ENCODE results near the gene PPP1R9A. TPM values are rescaled to one million over a fixed set of nuclear protein-coding genes. Genes with fewer than 3 reads are reported as not detected.

Gene PPP1R9A
- total RNA-seq, 1 experiment from 2014 or later, result 15.6 TPM

GRCh38 chr7:94874036-94874785, 33.2 kb upstream of the PPP1R9A start:
- H3K4me3 ChIP-seq (ENCODE audit: low read depth, low read length, poor library complexity, severe bottlenecking), result no peak overlapping the region
- DNase-seq (ENCODE audit: low spot score), result peak; percentile 74
- no peaks in the 10 kb centered on the region for H3K27me3 ChIP-seq (replicated peaks; ENCODE audit: insufficient read depth, low read depth, low read length, poor library complexity)
- CTCF ChIA-PET, result no interaction called here
- intact Hi-C loops (cut with micrococcal nuclease; ENCODE audit: unreplicated experiment), result no loop called here
- H3K36me3 ChIP-seq (ENCODE audit: insufficient read depth, low read length, poor library complexity, severe bottlenecking), result no peaks in the 10 kb centered on the region
- no TSS peak for BruUV-seq (replicated peaks)
- POLR2A ChIA-PET (ENCODE audit: low non-redundant PET), result no interaction called here
- peaks cover 7% of the 10 kb centered on the region for H3K4me1 ChIP-seq (ENCODE audit: insufficient read depth, low read length, poor library complexity, severe bottlenecking)
- TF ChIP-seq EZH2 (IDR thresholded peaks at IDR 0.05; ENCODE audit: borderline replicate concordance, low read depth, low read length, poor library complexity, severe bottlenecking) (no peak), CTCF (conservative IDR thresholded peaks at IDR 0.05; ENCODE audit: low read depth, low read length) (no peak)
- H3K27ac ChIP-seq (ENCODE audit: low read depth, low read length, poor library complexity, severe bottlenecking), result no peak overlapping the region
- peaks cover 11% of the 10 kb centered on the region for H3K9me3 ChIP-seq (ENCODE audit: low read depth, low read length, poor library complexity, severe bottlenecking)

DNA sequence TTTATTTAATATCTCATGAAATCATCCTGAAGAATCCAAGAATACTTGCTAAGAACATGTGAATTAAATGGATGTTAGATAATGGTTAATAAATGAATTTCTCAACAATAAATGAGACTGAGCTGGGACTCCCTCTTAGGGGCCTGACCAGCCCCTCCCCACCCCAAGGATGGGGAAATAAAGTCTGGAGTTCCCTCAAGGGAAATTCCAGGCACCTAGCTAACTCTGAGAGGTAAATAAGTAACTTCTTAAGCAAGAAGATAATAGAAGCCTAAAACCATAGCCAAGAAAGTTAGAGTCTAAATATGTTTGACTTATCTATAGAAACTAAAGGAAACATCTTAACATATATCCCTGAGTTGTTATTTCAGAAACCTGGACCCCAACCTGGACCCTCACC, 32.2 kb upstream of the PPP1R9A start:
- Histone ChIP-seq H3K27ac (ENCODE audit: low read depth, low read length, poor library complexity, severe bottlenecking) (no peak overlapping the region), H3K36me3 (ENCODE audit: insufficient read depth, low read length, poor library complexity, severe bottlenecking) (no peaks in the 10 kb centered on the region), H3K4me3 (ENCODE audit: low read depth, low read length, poor library complexity, severe bottlenecking) (no peak overlapping the region), H3K4me1 (ENCODE audit: insufficient read depth, low read length, poor library complexity, severe bottlenecking) (peaks cover 7% of the 10 kb centered on the region), H3K9me3 (ENCODE audit: low read depth, low read length, poor library complexity, severe bottlenecking) (peaks cover 11% of the 10 kb centered on the region), H3K27me3 (replicated peaks; ENCODE audit: insufficient read depth, low read depth, low read length, poor library complexity) (no peaks in the 10 kb centered on the region)
- ChIA-PET CTCF (no interaction called here), POLR2A (ENCODE audit: low non-redundant PET) (no interaction called here)
- DNase-seq (ENCODE audit: low spot score), result no peak
- intact Hi-C loops (cut with micrococcal nuclease; ENCODE audit: unreplicated experiment), result no loop called here
- no TSS peak for BruUV-seq (replicated peaks)
- TF ChIP-seq EZH2 (IDR thresholded peaks at IDR 0.05; ENCODE audit: borderline replicate concordance, low read depth, low read length, poor library complexity, severe bottlenecking), result no peak
- no peak for TF ChIP-seq CTCF (conservative IDR thresholded peaks at IDR 0.05; ENCODE audit: low read depth, low read length)

- POLR2A ChIA-PET (ENCODE audit: low non-redundant PET), result no interaction called here
- H3K27me3 ChIP-seq (replicated peaks; ENCODE audit: insufficient read depth, low read depth, low read length, poor library complexity), result no peaks in the 10 kb centered on the region
- peaks cover 7% of the 10 kb centered on the region for H3K4me1 ChIP-seq (ENCODE audit: insufficient read depth, low read length, poor library complexity, severe bottlenecking)
- DNase-seq (ENCODE audit: low spot score), result no peak
- peaks cover 11% of the 10 kb centered on the region for H3K9me3 ChIP-seq (ENCODE audit: low read depth, low read length, poor library complexity, severe bottlenecking)
- H3K4me3 ChIP-seq (ENCODE audit: low read depth, low read length, poor library complexity, severe bottlenecking), result no peak overlapping the region
- TF ChIP-seq EZH2 (IDR thresholded peaks at IDR 0.05; ENCODE audit: borderline replicate concordance, low read depth, low read length, poor library complexity, severe bottlenecking), result no peak
- no peak for TF ChIP-seq CTCF (conservative IDR thresholded peaks at IDR 0.05; ENCODE audit: low read depth, low read length)
- CTCF ChIA-PET, result no interaction called here
- no TSS peak for BruUV-seq (replicated peaks)
- H3K27ac ChIP-seq (ENCODE audit: low read depth, low read length, poor library complexity, severe bottlenecking), result no peak overlapping the region
- no peaks in the 10 kb centered on the region for H3K36me3 ChIP-seq (ENCODE audit: insufficient read depth, low read length, poor library complexity, severe bottlenecking)
- intact Hi-C loops (cut with micrococcal nuclease; ENCODE audit: unreplicated experiment), result no loop called here
These were observed 29.4 kb upstream of the PPP1R9A start for GRCh38 chr7:94877731-94878670.
